VCaP (cell line): ENCODE measurements around the gene CEBPA.

Experiments used
- H3K27ac ChIP-seq: fragments of 450-650 bp; 2 replicates; pipeline ENCODE4 v1.5.1; 2017
- CTCF ChIP-seq: fragments of 450-650 bp; conservative IDR thresholded peaks from 2 replicates; pipeline ENCODE4 v1.5.1; 2017; ENCODE audit warnings: mild to moderate bottlenecking, moderate library complexity

The CEBPA gene

GRCh38 chr19:33288666-33289065, 13.7 kb downstream of the CEBPA start:
- no peak overlapping the region for H3K27ac ChIP-seq
- TF ChIP-seq CTCF = no peak

- no peak overlapping the region for H3K27ac ChIP-seq
- no peak for TF ChIP-seq CTCF
These were observed 14.4 kb downstream of the CEBPA start for GRCh38 chr19:33287927-33288326.

- no peak for TF ChIP-seq CTCF
- no peak overlapping the region for H3K27ac ChIP-seq
These were observed 14.9 kb downstream of the CEBPA start for GRCh38 chr19:33287438-33287837.

GRCh38 chr19:33286899-33287298, 15.4 kb downstream of the CEBPA start:
- no peak for TF ChIP-seq CTCF

GRCh38 chr19:33285441-33285927, 16.9 kb downstream of the CEBPA start:
- no peak for TF ChIP-seq CTCF
- no peak overlapping the region for H3K27ac ChIP-seq

More at GRCh38 chr19:33286899-33287298, 15.4 kb downstream of the CEBPA start:
- no peak overlapping the region for H3K27ac ChIP-seq

GRCh38 chr19:33284756-33285155, 17.6 kb downstream of the CEBPA start:
- no peak overlapping the region for H3K27ac ChIP-seq
- no peak for TF ChIP-seq CTCF

GRCh38 chr19:33284146-33284643, 18.1 kb downstream of the CEBPA start:
- TF ChIP-seq CTCF = no peak
- H3K27ac ChIP-seq = no peak overlapping the region
